IPS-20b (cell line): ENCODE results near the gene TOMM20.
"Not testable (repeated sequence)": the region's sequence is repeated elsewhere in the genome, so short reads cannot be mapped to it uniquely, and the experiment has no call there.

Source experiments
- H3K27ac ChIP-seq: one replicate; pipeline ENCODE4 v1.5.1; 2013; ENCODE audit warnings: low read length
- H3K27me3 ChIP-seq: 2 replicates; pipeline ENCODE4 v1.6.1; 2013; ENCODE audit warnings: mild to moderate bottlenecking, low read length, inconsistent platforms; ENCODE audit not compliant: insufficient read depth
- H3K36me3 ChIP-seq: 2 replicates; pipeline ENCODE4 v1.6.1; 2013; ENCODE audit warnings: low read depth, mild to moderate bottlenecking, inconsistent platforms, low read length, moderate library complexity; ENCODE audit not compliant: insufficient read depth
- H3K4me1 ChIP-seq: 2 replicates; pipeline ENCODE4 v1.6.1; 2013; ENCODE audit warnings: mild to moderate bottlenecking, control low read depth, inconsistent platforms, low read length, moderate library complexity; ENCODE audit not compliant: insufficient read depth
- H3K4me3 ChIP-seq: 2 replicates; pipeline ENCODE4 v1.5.1; 2013; ENCODE audit warnings: mild to moderate bottlenecking, low read length, inconsistent platforms
- H3K9ac ChIP-seq: 2 replicates; pipeline ENCODE4 v1.6.1; 2013; ENCODE audit warnings: low read depth, mild to moderate bottlenecking, inconsistent platforms, low read length, moderate library complexity
- H3K9me3 ChIP-seq: 2 replicates; pipeline ENCODE4 v1.6.1; 2013; ENCODE audit warnings: mild to moderate bottlenecking, low read depth, low read length, inconsistent platforms; ENCODE audit not compliant: insufficient read depth

The TOMM20 gene

DNA sequence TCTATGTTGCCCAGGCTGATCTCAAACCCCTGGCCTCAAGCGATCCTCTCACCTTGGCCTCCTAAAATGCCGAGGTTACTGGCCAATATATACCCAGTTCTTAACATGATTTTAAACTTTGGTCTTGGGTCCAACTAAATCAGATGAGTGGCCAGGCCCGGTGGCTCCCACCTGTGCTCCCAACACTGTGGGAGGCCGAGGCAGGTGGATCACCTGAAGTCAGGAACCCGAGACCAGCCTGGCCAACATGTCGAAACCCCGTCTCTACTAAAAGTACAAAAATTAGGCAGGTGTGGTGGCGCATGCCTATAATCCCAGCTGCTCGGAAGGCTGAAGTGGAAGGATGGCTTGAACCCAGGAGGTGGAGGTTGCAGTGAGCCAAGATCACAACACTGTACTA lies 29.6 kb downstream of the TOMM20 start:
- Histone ChIP-seq H3K9me3 (no peaks in the 10 kb centered on the region), H3K9ac (no peak overlapping the region), H3K4me1 (peaks cover 2% of the 10 kb centered on the region; the same call in 1 of the 2 replicates), H3K36me3 (no peaks in the 10 kb centered on the region), H3K27me3 (peaks cover 4% of the 10 kb centered on the region; the same call in 1 of the 2 replicates), H3K4me3 (no peak overlapping the region), H3K27ac (no peak overlapping the region)

DNA sequence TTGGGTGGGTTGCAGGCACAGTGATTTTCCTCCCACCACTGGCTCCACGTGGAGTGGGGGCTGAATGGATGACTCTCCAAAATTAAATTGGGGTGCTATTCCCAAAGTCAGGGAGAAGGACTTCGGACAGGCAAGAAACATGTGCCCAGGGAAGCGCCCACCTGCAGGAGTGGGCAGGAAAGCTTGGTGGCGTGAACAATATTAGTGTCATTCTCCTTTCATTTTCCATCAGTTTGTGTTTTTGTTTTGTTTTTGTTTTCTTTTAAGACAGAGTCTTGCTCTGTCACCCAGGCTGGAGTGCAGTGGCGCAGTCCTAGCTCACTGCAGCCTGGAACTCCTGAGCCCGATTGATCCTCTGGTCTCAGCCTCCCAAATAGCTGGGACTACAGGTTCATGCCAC lies 30.1 kb downstream of the TOMM20 start:
- Histone ChIP-seq H3K4me1 (no peaks in the 10 kb centered on the region), H3K9ac (no peak overlapping the region), H3K9me3 (no peaks in the 10 kb centered on the region), H3K4me3 (no peak overlapping the region), H3K36me3 (no peaks in the 10 kb centered on the region), H3K27me3 (no peaks in the 10 kb centered on the region; the same call in 1 of the 2 replicates), H3K27ac (no peak overlapping the region)

DNA sequence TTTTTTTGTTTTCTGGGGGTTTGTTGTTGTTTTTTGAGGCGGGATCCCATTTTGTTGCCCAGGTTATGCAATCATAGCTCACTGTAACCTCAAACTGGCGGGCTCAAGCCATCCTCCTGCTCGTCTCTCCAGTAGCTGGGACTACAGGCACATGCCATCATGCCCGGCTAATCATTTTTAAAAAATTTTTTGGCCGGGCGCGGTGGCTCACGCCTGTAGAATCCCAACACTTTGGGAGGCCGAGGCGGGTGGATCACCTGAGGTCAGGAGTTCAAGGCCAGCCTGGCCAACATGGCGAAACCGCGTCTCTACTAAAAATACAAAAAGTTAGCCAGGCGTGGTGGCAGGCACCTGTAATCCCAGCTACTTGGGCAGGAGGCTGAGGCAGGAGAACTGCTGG lies 31.1 kb downstream of the TOMM20 start:
- not testable (repeated sequence) for H3K27me3 ChIP-seq, H3K4me3 ChIP-seq, H3K27ac ChIP-seq, H3K9me3 ChIP-seq, H3K36me3 ChIP-seq, H3K4me1 ChIP-seq, H3K9ac ChIP-seq

DNA sequence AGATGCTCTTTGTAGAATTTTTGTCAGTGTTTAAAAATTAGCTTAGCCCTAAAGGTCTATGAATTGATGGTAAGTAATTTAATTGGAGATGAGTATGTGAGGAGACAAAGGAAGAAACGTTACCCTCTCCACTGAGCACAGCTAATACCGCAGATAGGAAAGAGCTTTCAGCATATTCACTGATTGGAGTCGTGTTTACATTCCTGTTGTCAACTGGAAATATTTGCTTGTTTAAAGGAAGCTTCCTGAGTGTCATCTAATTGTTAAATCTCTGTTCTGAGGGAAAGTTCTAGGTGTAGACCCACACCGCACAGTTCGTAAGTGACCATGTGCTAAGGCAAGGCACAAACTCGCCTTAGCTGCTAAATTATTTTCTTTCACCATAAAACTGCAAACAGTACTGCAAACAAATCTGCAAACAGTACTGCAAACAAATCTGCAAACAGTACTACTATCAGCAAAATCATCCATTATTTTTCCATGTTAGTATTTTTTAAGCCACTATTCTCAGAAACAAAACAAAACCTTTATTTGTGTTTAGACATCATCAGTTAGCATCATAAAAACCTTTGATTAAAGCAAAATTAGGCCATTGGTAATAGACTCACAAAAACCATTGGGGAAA lies 32.6 kb downstream of the TOMM20 start:
- Histone ChIP-seq H3K36me3 (no peaks in the 10 kb centered on the region), H3K4me1 (peaks cover 5% of the 10 kb centered on the region), H3K27me3 (no peaks in the 10 kb centered on the region), H3K4me3 (no peak overlapping the region), H3K27ac (no peak overlapping the region), H3K9me3 (no peaks in the 10 kb centered on the region), H3K9ac (no peak overlapping the region)

DNA sequence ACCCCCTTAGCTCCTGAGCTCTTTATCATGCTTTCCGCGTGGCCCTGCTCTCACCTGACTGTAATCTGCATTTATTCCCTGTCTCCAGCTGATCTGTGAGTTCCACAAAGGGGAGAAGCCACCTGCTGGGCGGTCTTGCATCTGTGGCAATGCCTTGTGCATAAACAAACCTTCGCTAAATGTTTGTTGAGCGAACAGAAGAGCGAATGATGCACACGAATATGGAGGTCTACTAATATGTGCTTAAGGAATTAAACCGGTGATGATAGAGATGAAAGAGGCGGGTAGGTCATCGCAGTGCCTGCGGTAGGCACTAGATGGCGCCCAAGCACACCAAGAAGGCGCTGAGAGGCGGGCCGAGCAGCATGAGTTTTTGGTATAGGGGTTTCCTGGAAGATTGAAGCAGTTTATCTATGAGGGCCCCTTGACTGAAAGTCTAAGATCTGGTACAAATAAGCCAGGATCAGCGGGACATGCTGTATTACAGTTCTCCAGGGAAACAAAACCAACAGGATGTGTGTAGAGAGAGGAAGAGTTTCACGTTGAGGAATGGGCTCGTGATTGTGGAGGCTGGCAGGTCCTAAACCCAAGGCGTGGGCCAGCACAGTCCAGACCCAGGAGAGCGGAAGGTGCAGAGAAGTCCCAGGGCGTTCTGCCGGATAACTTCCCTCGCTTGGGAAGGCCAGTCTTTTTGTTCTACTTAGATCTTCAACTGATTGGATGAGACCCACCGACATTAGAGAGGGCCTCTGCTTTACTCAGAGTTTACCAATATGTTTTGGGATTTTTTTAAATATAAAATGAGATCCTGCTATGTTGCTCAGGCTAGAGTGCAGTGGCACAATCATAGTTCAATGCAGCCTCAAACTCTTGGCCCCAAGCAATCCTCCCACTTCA lies 34.7 kb downstream of the TOMM20 start:
- H3K4me1 ChIP-seq = peaks cover 11% of the 10 kb centered on the region

DNA sequence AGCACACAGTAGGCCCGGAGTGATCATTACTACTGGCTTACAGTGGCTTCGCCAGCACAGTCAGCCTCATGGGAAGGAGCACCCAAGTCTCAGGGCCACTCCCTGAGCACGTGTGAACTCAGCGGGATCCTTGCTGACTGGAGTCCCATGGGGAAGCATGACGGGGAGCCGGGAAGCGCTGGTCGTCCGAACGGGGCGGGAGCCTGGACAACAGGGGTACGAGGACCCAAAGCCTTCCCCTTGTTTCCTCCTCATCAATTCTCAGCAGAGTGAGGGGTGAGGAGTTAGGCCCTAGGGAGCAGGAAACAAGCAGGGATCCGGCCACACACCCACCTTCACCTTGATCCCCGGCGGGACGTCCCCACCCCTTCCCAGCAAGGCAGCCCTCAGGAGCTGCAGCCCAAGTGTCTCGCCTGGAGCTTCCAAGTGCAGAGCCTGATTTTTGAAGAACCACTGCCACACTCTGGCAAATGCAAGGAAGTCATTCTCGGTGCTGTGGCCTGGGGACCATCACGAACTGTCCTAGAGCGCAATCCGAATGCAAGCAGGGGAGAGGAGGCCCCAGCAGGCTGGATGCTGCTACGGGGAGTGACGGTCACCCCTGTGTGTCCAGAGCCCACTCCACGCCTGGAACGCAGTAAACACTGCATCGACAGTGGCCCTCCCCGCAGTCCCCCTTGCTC lies 35.5 kb downstream of the TOMM20 start:
- Histone ChIP-seq H3K27ac (no peak overlapping the region), H3K4me1 (peaks cover 11% of the 10 kb centered on the region), H3K36me3 (no peaks in the 10 kb centered on the region), H3K9ac (0 out of 2 replicates have a peak overlapping the region, but pooled peaks have one; percentile 37), H3K9me3 (no peaks in the 10 kb centered on the region), H3K4me3 (peak overlapping the region; percentile 48), H3K27me3 (no peaks in the 10 kb centered on the region)

More for the DNA sequence above, 34.7 kb downstream of the TOMM20 start:
- Histone ChIP-seq H3K36me3 (no peaks in the 10 kb centered on the region), H3K4me3 (peak overlapping the region; percentile 48), H3K27me3 (no peaks in the 10 kb centered on the region), H3K9me3 (no peaks in the 10 kb centered on the region), H3K27ac (no peak overlapping the region), H3K9ac (0 out of 2 replicates have a peak overlapping the region, but pooled peaks have one; percentile 37)

DNA sequence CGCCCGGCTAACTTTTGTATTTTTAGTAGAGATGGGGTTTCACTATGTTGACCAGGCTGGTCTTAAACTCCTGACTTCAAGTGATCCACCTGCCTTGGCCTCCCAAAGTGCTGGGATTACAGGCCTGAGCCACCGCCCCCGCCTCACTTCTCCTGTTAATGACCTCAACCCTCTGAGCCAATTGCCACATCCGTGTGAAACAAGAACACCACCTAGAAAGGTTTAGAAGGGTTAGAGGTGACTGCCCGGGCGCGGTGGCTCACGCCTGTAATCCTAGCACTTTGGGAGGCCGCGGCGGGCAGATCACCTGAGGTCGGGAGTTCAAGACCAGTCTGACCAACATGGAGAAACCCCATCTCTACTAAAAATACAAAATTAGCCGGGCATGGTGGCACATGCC lies 36.2 kb downstream of the TOMM20 start:
- not testable (repeated sequence) for H3K27me3 ChIP-seq, H3K9ac ChIP-seq, H3K4me3 ChIP-seq, H3K36me3 ChIP-seq, H3K27ac ChIP-seq, H3K9me3 ChIP-seq
- H3K4me1 ChIP-seq = peaks cover 11% of the 10 kb centered on the region

DNA sequence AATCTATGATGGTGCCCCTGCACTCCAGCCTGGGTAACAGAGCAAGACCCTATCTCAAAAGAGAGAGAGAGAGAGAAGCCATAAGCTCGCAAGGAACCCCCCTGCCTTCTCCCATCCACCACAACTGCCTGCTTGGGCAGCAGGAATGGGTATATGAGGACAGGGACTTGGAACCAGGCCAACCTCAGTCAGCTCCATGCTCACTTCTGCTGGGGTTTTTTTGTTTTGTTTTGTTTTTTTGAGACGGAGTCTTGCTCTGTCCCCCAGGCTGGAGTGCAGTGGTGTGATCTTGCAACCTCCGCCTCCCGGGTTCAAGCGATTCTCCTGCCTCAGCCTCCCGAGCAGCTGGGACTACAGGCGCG lies 36.6 kb downstream of the TOMM20 start:
- H3K4me3 ChIP-seq, H3K27ac ChIP-seq, H3K9ac ChIP-seq, H3K9me3 ChIP-seq, H3K36me3 ChIP-seq, H3K27me3 ChIP-seq: not testable (repeated sequence)
- H3K4me1 ChIP-seq = peaks cover 11% of the 10 kb centered on the region

DNA sequence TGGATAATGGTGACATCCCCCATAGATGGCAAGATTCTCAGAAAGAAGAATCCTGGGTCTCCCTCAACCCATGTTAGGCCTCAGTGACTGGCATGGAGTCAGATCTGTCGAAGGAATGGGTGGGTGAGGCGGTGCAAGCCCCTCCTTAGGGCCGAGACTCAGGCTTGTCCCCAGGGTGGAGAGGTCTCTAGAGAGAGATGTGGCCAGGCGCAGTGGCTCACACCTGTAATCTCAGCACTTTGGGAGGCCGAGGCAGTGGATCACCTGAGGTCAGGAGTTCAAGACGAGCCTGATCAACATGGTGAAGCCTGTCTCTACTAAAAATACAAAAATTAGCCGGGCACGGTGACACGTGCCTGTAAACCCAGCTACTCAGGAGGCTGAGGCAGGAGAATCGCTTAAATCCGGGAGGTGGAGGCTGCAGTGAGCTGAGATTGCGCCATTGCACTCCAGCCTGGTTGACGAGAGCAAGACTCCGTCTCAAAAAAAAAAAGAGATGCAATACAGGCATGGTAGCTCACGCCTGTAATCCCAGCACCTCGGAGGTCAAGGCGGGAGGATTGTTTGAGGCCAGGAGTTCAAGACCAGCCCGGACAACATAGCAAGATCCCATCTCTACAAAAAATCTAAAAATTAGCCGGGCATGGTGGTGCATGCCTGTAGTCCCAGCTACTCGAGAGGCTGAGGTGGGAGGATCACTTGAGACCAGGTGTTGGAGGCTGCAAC lies 37.2 kb downstream of the TOMM20 start:
- H3K36me3 ChIP-seq, H3K9me3 ChIP-seq, H3K27ac ChIP-seq, H3K4me3 ChIP-seq, H3K27me3 ChIP-seq: not testable (repeated sequence)
- Histone ChIP-seq H3K4me1 (peaks cover 11% of the 10 kb centered on the region), H3K9ac (peak overlapping the region; percentile 49; the same call in 1 of the 2 replicates)

DNA sequence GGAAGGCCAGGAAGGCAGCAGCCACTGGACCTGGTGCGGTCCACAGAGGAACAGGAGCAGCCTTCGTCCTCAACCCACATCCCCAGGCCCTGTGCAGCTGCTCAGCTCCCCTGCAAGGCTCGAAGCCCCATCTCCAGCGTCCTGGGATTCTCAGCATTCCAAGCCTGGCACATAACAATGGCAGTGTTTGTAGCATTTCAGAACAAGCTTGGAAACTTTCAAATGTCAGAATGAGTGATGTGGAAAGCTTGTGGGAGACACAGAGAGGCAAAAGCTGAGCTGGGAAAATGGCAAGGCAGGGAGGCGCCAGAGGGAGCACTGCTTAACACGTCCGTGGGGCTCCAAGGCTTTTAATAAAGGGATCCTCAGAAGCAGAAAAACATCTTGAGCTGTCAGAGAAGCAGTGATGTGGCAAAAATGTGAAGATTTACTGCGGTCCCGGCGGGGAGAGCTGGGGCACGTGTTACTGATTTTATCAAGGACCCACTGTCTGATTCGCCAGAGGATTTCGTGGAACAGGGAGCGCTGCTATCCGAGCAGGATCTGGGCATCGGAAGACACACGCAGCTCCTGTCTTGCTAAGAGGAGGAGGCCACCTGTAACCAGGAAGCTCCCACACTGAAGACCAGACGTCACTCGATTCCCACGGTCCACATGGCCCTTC lies 38.1 kb downstream of the TOMM20 start:
- Histone ChIP-seq H3K4me3 (peak overlapping the region; percentile 30; the same call in 1 of the 2 replicates), H3K27me3 (no peaks in the 10 kb centered on the region), H3K9ac (peak overlapping the region; percentile 49), H3K9me3 (no peaks in the 10 kb centered on the region), H3K36me3 (no peaks in the 10 kb centered on the region), H3K4me1 (peaks cover 11% of the 10 kb centered on the region), H3K27ac (no peak overlapping the region)

DNA sequence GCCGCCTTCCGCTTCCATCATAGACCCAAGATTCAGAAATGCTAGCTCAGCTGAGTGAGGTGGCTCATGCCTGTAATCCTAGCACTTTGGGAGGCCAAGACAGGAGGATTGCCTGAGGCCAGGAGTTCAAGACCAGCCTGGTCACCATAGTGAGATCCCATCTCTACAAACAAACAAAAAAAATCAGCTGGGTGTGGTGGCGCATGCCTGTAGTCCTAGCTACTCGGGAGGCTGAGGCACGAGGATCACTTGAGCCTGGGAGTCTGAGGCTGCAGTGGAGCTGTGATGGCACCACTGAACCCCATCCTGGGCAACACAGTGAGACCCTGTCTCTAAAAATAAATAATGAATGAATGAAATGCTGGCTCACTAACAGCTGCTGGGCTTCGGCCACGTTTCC lies 39.7 kb downstream of the TOMM20 start:
- Histone ChIP-seq H3K36me3 (no peaks in the 10 kb centered on the region), H3K9me3 (no peaks in the 10 kb centered on the region), H3K9ac (no peak overlapping the region), H3K27me3 (no peaks in the 10 kb centered on the region), H3K27ac (no peak overlapping the region), H3K4me3 (no peak overlapping the region), H3K4me1 (peaks cover 13% of the 10 kb centered on the region)
